ENCODE data around the gene FNTB.

The FNTB gene

DNA sequence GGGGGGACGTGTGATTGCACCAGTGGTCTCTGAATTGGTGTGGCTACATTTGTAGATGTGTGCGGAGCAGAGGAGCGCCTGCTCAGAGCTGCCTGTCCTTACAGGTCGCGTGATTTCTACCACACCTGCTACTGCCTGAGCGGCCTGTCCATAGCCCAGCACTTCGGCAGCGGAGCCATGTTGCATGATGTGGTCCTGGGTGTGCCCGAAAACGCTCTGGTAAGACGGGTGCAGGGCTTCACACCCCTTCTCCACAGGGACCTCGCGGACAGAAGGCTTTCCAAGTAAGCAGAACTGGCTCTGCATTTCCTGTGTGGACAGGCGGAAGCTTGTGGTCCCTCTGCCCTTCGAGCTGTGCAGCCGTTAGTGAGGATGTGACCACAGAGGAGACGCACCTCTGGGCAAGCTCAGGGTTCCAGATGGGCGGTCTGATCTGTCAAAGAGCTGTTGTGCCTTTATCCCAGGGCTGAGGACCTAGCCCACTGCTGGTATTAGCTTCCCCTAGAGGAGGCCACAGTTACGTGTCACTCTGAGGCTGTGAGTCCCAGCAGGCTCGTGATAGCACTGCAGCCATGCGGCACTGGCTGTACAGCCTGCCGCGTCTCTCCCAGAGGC, 67.9 kb downstream of the FNTB start:
- Histone ChIP-seq H3K4me3 (replicated peaks; ENCODE audit: insufficient read depth, low read length) (no peak overlapping the region), H3K27ac (replicated peaks) (peak overlapping the region; percentile 90), H3K27me3 (ENCODE audit: insufficient read depth, poor library complexity, severe bottlenecking) (no peaks in the 10 kb centered on the region)
- TF ChIP-seq, protein P1, sequence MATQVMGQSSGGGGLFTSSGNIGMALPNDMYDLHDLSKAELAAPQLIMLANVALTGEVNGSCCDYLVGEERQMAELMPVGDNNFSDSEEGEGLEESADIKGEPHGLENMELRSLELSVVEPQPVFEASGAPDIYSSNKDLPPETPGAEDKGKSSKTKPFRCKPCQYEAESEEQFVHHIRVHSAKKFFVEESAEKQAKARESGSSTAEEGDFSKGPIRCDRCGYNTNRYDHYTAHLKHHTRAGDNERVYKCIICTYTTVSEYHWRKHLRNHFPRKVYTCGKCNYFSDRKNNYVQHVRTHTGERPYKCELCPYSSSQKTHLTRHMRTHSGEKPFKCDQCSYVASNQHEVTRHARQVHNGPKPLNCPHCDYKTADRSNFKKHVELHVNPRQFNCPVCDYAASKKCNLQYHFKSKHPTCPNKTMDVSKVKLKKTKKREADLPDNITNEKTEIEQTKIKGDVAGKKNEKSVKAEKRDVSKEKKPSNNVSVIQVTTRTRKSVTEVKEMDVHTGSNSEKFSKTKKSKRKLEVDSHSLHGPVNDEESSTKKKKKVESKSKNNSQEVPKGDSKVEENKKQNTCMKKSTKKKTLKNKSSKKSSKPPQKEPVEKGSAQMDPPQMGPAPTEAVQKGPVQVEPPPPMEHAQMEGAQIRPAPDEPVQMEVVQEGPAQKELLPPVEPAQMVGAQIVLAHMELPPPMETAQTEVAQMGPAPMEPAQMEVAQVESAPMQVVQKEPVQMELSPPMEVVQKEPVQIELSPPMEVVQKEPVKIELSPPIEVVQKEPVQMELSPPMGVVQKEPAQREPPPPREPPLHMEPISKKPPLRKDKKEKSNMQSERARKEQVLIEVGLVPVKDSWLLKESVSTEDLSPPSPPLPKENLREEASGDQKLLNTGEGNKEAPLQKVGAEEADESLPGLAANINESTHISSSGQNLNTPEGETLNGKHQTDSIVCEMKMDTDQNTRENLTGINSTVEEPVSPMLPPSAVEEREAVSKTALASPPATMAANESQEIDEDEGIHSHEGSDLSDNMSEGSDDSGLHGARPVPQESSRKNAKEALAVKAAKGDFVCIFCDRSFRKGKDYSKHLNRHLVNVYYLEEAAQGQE (IDR thresholded peaks at IDR 0.05; ENCODE audit: insufficient replicate concordance, low read depth): peak; percentile 18
- TF ChIP-seq, protein P2, sequence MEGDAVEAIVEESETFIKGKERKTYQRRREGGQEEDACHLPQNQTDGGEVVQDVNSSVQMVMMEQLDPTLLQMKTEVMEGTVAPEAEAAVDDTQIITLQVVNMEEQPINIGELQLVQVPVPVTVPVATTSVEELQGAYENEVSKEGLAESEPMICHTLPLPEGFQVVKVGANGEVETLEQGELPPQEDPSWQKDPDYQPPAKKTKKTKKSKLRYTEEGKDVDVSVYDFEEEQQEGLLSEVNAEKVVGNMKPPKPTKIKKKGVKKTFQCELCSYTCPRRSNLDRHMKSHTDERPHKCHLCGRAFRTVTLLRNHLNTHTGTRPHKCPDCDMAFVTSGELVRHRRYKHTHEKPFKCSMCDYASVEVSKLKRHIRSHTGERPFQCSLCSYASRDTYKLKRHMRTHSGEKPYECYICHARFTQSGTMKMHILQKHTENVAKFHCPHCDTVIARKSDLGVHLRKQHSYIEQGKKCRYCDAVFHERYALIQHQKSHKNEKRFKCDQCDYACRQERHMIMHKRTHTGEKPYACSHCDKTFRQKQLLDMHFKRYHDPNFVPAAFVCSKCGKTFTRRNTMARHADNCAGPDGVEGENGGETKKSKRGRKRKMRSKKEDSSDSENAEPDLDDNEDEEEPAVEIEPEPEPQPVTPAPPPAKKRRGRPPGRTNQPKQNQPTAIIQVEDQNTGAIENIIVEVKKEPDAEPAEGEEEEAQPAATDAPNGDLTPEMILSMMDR (IDR thresholded peaks at IDR 0.05; ENCODE audit: insufficient read depth, low read length): no peak
- peak; percentile 33; the same call in 1 of the 2 replicates for TF ChIP-seq GABPA (IDR thresholded peaks at IDR 0.05; ENCODE audit: low read depth)
- peak; percentile 43; the same call in 1 of the 2 replicates for TF ChIP-seq SPI1 (IDR thresholded peaks at IDR 0.05; ENCODE audit: borderline replicate concordance, low read depth)
- peak; percentile 82 for TF ChIP-seq POLR2AphosphoS5 (IDR thresholded peaks at IDR 0.05; ENCODE audit: low read depth)
- DNase-seq (ENCODE audit: low read depth in 1 of 2, low spot score in 1 of 2): peak; percentile 64 to 93

DNA sequence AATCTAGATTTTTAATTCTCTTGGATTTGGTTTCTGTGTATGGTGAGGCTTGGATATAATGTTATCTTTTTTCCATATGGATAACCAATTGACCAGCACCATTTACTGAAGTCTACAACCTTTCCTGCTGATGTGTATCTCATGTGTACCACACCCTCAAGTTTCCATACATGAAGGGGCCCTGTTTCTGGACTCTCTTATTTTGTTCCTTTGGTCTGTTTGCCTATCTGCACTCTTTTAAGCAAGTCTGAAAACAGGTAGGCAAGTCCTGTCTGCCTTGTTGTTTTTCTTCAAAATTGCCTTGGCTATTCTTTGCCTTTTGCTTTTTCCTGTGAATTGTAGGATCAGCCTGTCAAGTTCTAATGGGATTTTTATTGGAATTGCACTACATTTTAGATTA, 71.0 kb downstream of the FNTB start:
- Histone ChIP-seq H3K27ac (replicated peaks) (no peak overlapping the region), H3K27me3 (ENCODE audit: insufficient read depth, poor library complexity, severe bottlenecking) (no peaks in the 10 kb centered on the region), H3K4me3 (replicated peaks; ENCODE audit: insufficient read depth, low read length) (no peak overlapping the region)
- no peak for DNase-seq (ENCODE audit: low read depth in 1 of 2, low spot score in 1 of 2)
- TF ChIP-seq GABPA (IDR thresholded peaks at IDR 0.05; ENCODE audit: low read depth): no peak
- TF ChIP-seq, protein P1 (IDR thresholded peaks at IDR 0.05; ENCODE audit: insufficient replicate concordance, low read depth): no peak
- TF ChIP-seq, protein P2 (IDR thresholded peaks at IDR 0.05; ENCODE audit: insufficient read depth, low read length): no peak
- no peak for TF ChIP-seq POLR2AphosphoS5 (IDR thresholded peaks at IDR 0.05; ENCODE audit: low read depth)
- no peak for TF ChIP-seq SPI1 (IDR thresholded peaks at IDR 0.05; ENCODE audit: borderline replicate concordance, low read depth)

DNA sequence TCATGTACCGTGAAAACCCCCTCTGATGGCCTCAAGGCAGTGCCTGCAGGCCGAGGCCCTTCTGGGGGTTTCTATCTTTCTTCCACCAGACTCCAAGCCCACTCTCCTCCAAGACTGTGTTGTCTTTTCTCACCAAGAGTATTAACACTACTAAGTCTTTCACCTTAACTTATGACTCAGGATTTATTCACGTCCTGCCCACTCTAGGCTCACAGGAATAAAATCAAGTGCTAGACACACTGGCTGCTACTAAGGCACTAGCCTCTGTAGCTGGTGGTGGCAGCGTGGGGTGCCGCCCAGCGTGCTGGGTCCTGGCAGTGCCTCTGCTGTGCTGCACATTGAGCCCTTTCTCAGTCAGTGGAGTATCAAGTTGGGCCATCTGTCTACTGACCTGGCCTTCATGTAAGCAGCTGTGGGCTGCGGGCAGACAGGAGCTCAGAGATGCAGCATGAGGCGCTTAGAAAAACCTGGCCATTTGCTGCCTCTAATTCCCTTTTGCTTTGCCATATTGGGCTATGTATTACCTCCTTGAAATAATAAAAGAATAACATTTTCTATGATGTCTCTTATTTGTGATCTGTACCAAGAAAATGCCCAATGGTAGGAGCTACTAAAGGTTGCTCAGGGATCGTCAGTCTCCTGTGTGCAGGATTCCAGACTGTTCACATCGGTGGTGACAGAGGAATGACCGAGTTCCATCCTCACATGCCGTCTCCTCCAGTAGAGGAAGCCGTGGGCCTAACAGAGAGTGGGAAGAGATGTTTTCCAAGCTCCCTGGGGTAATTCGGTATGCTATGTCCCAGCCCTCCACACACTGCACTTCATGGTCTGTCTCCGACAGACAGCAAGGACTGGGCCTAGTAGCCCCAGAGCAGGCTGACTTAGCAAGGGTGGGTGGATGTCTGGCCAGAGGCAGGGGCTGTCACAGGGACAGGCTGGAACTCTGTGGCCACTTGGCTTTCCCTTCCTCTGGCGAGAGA, 75.7 kb downstream of the FNTB start:
- TF ChIP-seq, protein P1 (IDR thresholded peaks at IDR 0.05; ENCODE audit: insufficient replicate concordance, low read depth): no peak
- no peak for TF ChIP-seq GABPA (IDR thresholded peaks at IDR 0.05; ENCODE audit: low read depth)
- TF ChIP-seq, protein P2 (IDR thresholded peaks at IDR 0.05; ENCODE audit: insufficient read depth, low read length): no peak
- TF ChIP-seq SPI1 (IDR thresholded peaks at IDR 0.05; ENCODE audit: borderline replicate concordance, low read depth): no peak
- TF ChIP-seq POLR2AphosphoS5 (IDR thresholded peaks at IDR 0.05; ENCODE audit: low read depth): no peak
- no peaks in the 10 kb centered on the region for H3K27me3 ChIP-seq (ENCODE audit: insufficient read depth, poor library complexity, severe bottlenecking)
- H3K4me3 ChIP-seq (replicated peaks; ENCODE audit: insufficient read depth, low read length): no peak overlapping the region
- no peak overlapping the region for H3K27ac ChIP-seq (replicated peaks)
- no peak for DNase-seq (ENCODE audit: low read depth in 1 of 2, low spot score in 1 of 2)

All from HL-60 (cell line).